K562 (cell line): ENCODE results near the gene INSL6.

Experiments used
- CHD1 ChIP-seq: fragments of 200-600 bp; sonication (generic); IDR thresholded peaks from one replicate; pipeline ENCODE4 v1.6.1; 2012; ENCODE audit warnings: mild to moderate bottlenecking, moderate library complexity, low read length, inconsistent platforms
- CTCF ChIP-seq, 3 experiments: IDR thresholded peaks in 2 of 3; conservative IDR thresholded peaks in 1 of 3; 2 replicates each; pipeline ENCODE4 v1.5.1; 2011 to 2012; ENCODE audit warnings: low read length in 3 of 3, mild to moderate bottlenecking in 3 of 3, control low read depth in 2 of 3, improper control_type of control experiment in 1 of 3, inconsistent platforms in 1 of 3, low read depth in 1 of 3, mixed read lengths in 1 of 3, moderate library complexity in 1 of 3; ENCODE audit not compliant: insufficient read depth in 2 of 3
- EP300 ChIP-seq: IDR thresholded peaks from 2 replicates; pipeline ENCODE4 v1.6.1; 2012; ENCODE audit warnings: low read length, improper control_type of control experiment
- HMGXB4 ChIP-seq: sonication (generic); formaldehyde crosslinking; IDR thresholded peaks from 2 replicates; pipeline ENCODE4 v1.8.1; 2023; ENCODE audit warnings: mild to moderate bottlenecking, missing genetic modification reagents
- MEF2A ChIP-seq: IDR thresholded peaks from 2 replicates; pipeline ENCODE4 v1.6.1; 2011; ENCODE audit warnings: low read depth, mild to moderate bottlenecking, low read length, moderate library complexity; ENCODE audit not compliant: control insufficient read depth
- POLR2A ChIP-seq: fragments of 450-650 bp; conservative IDR thresholded peaks from 2 replicates; pipeline ENCODE4 v1.6.1; 2016
- PPARD ChIP-seq: fragments of 250-450 bp; sonication (Bioruptor Pico); IDR thresholded peaks from 2 replicates; pipeline ENCODE4 v1.8.0; 2022; ENCODE audit warnings: inconsistent platforms, mild to moderate bottlenecking, moderate library complexity
- REST ChIP-seq, 2 experiments: fragments of 450-650 bp; formaldehyde crosslinking in 1 of 2; IDR thresholded peaks; 2 replicates each; pipeline versions ENCODE4 v1.4.0 to v1.6.1; 2014 to 2020; ENCODE audit warnings: mild to moderate bottlenecking in 2 of 2, borderline replicate concordance in 1 of 2, low read depth in 1 of 2
- SIN3A ChIP-seq, 2 experiments: fragments of 150-350 bp in 1 of 2; IDR thresholded peaks; 2 replicates each; pipeline ENCODE4 v1.6.1; 2011 to 2016; ENCODE audit warnings: borderline replicate concordance in 2 of 2, low read depth in 2 of 2, low read length in 2 of 2, mild to moderate bottlenecking in 2 of 2, moderate library complexity in 2 of 2; ENCODE audit not compliant: control insufficient read depth in 1 of 2
- SMAD4 ChIP-seq: fragments of 250-450 bp; sonication (Bioruptor Pico); conservative IDR thresholded peaks from 2 replicates; pipeline ENCODE4 v1.8.0; 2021; ENCODE audit warnings: inconsistent platforms, mild to moderate bottlenecking, moderate library complexity
- TAF1 ChIP-seq: IDR thresholded peaks from 2 replicates; pipeline ENCODE4 v1.6.1; 2011; ENCODE audit warnings: mild to moderate bottlenecking, low read length, moderate library complexity; ENCODE audit not compliant: insufficient read depth, control insufficient read depth, severe bottlenecking; ENCODE audit errors: extremely low read depth
- TEAD2 ChIP-seq: fragments of 450-650 bp; IDR thresholded peaks from 2 replicates; pipeline ENCODE4 v1.6.1; 2016; ENCODE audit warnings: missing genetic modification characterization, control low read depth, missing compliant biosample characterization

GRCh38 chr9:5230554-5230953 is 45.1 kb upstream of the INSL6 start:
- TF ChIP-seq REST (IDR thresholded peaks at IDR 0.05; ENCODE audit: borderline replicate concordance) (no peak), REST (CRISPR knock-in tag; IDR thresholded peaks at IDR 0.05; ENCODE audit: low read depth) (no peak), HMGXB4 (CRISPR knock-in tag) (no peak), PPARD (CRISPR knock-in tag) (no peak), SIN3A (IDR thresholded peaks at IDR 0.05; ENCODE audit: borderline replicate concordance in 2 of 2, control insufficient read depth in 1 of 2, low read depth in 2 of 2, low read length in 2 of 2) (no peak), CHD1 (no peak), SMAD4 (CRISPR knock-in tag) (no peak), POLR2A (no peak), TAF1 (no peak), TEAD2 (tag) (no peak), MEF2A (no peak), CTCF (IDR thresholded peaks at IDR 0.05 in 2 of 3, conservative IDR thresholded peaks at IDR 0.05 in 1 of 3; ENCODE audit: insufficient read depth in 2 of 3, low read depth in 1 of 3, low read length in 3 of 3) (no peak), EP300 (no peak)
